RWPE2 (cell line): ENCODE measurements around the gene MYL5.

Experiments used
- ATAC-seq: fragments of 200-7000 bp; cut with Tn5 transposase; 3 replicates; pipeline ENCODE4 v1.9.1; 2021; ENCODE audit warnings: low read depth
- DNase-seq: peaks from one replicate; pipeline ENCODE4 v3.0.0-alpha.2; 2020; ENCODE audit warnings: low spot score
- H3K27ac ChIP-seq: fragments of 450-650 bp; 2 replicates; pipeline ENCODE4 v1.5.1; 2017; ENCODE audit warnings: mild to moderate bottlenecking; ENCODE audit not compliant: poor library complexity, severe bottlenecking
- H3K27me3 ChIP-seq: fragments of 250-450 bp; sonication (Bioruptor Pico); 2 replicates; pipeline ENCODE4 v1.5.1; 2021; ENCODE audit warnings: mild to moderate bottlenecking, moderate library complexity; ENCODE audit not compliant: insufficient read depth, poor library complexity, severe bottlenecking
- H3K36me3 ChIP-seq: fragments of 250-450 bp; sonication (Bioruptor Pico); 2 replicates; pipeline ENCODE4 v1.5.1; 2020; ENCODE audit warnings: low read depth, mild to moderate bottlenecking, moderate library complexity
- H3K4me1 ChIP-seq: fragments of 250-450 bp; sonication (Bioruptor Pico); 2 replicates; pipeline ENCODE4 v1.5.1; 2021; ENCODE audit warnings: mild to moderate bottlenecking, moderate library complexity; ENCODE audit not compliant: insufficient read depth, poor library complexity, severe bottlenecking
- H3K4me3 ChIP-seq: fragments of 250-450 bp; sonication (Bioruptor Pico); 2 replicates; pipeline ENCODE4 v1.5.1; 2021; ENCODE audit warnings: mild to moderate bottlenecking, moderate library complexity; ENCODE audit not compliant: severe bottlenecking
- H3K9me3 ChIP-seq: fragments of 250-450 bp; sonication (Bioruptor Pico); 2 replicates; pipeline ENCODE4 v1.5.1; 2021; ENCODE audit warnings: mild to moderate bottlenecking, moderate library complexity; ENCODE audit not compliant: severe bottlenecking
- CTCF ChIP-seq: fragments of 450-650 bp; IDR thresholded peaks from one replicate; pipeline ENCODE4 v1.5.1; 2017; ENCODE audit warnings: mild to moderate bottlenecking, moderate library complexity; ENCODE audit not compliant: poor library complexity, severe bottlenecking

Gene MYL5

DNA sequence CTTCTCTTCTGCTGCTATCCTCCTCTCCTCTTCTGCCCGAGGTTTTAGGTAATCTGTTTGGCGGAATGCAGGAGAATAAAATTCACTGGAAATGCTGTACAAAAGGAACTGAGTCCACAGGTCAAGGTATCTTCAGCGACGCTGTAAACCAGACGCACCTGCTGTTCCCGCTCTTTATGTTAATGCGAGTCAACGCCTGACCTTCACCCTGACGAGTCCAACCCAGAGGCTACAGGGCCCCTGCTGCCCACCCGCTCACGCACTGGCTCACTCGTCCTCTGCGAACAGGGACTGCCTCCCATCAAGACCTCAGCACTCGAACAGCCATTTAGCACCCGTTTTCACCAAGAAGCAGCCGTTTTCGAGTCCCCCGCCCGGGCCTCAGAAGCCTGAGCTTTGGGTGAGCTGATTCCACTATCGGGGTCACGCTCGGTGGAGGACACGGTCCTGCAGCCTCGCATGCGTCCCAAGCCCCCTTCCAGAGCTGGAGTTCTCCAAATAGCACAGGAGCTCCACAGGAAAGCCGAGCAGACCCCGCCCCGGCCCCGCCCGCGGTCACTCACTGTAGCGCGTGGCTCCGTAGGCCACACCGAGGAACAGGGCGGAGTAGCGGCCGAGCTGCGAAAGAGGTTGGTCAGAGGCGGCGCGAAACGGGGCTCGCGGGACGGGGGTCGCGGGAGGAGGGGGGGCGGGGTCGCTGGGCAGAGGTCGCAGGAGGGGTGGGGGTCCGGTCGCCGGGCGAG, 822 bp upstream of the MYL5 start:
- ATAC-seq (no peak), DNase-seq (no peak)
- Histone ChIP-seq H3K27me3 (no peaks in the 10 kb centered on the region), H3K27ac (peak overlapping the region; percentile 57), H3K36me3 (peaks cover 25% of the 10 kb centered on the region), H3K4me3 (peak overlapping the region; percentile 67), H3K9me3 (no peaks in the 10 kb centered on the region), H3K4me1 (peaks cover 11% of the 10 kb centered on the region)
- no peak for TF ChIP-seq CTCF

DNA sequence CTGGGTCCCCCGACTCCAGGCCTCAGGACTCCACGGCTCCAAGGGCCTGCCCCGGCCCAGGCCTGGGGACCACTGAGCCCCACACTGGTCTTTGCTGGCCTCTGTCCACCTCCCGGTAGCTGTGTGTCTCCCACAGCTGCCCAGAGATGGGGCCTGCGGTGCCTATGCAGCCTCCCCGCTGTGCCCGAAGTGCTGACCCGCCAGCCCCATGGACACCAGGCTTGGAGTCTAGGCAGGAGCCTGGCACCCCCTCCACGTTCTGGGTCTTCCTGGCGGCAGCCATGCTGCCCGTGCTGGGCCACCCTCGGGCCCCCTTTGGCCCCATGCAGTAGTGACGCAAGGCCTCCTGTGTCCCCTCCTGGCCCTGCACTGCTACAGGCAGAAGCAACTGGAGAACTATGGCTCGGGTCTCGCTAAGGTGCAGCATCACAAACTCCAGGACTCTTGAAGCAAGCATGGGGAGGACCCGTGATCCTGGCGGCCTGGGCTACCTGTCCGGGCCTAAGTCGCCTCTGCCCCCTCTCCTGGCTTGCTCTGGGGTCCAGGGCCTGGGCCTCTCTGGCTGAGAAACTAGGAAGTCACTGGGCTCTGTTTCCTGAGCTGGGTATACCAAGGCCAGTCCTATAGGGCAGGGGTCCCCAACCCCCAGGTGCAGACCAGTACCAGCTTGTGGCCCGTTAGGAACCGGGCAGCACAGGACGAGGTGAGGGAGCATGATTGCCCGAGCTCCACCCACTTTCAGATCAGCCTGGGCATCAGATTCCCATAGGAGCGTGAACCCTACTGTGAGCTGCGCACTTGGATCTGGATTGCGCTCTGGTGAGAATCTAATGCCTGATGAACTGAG, 917 bp downstream of the MYL5 start:
- peak; percentile 0; the same call in 1 of the 3 replicates for ATAC-seq
- Histone ChIP-seq H3K27ac (peak overlapping the region; percentile 57), H3K36me3 (peaks cover 25% of the 10 kb centered on the region), H3K4me1 (peaks cover 12% of the 10 kb centered on the region), H3K9me3 (no peaks in the 10 kb centered on the region), H3K27me3 (no peaks in the 10 kb centered on the region), H3K4me3 (peak overlapping the region; percentile 67)
- DNase-seq: no peak
- no peak for TF ChIP-seq CTCF

DNA sequence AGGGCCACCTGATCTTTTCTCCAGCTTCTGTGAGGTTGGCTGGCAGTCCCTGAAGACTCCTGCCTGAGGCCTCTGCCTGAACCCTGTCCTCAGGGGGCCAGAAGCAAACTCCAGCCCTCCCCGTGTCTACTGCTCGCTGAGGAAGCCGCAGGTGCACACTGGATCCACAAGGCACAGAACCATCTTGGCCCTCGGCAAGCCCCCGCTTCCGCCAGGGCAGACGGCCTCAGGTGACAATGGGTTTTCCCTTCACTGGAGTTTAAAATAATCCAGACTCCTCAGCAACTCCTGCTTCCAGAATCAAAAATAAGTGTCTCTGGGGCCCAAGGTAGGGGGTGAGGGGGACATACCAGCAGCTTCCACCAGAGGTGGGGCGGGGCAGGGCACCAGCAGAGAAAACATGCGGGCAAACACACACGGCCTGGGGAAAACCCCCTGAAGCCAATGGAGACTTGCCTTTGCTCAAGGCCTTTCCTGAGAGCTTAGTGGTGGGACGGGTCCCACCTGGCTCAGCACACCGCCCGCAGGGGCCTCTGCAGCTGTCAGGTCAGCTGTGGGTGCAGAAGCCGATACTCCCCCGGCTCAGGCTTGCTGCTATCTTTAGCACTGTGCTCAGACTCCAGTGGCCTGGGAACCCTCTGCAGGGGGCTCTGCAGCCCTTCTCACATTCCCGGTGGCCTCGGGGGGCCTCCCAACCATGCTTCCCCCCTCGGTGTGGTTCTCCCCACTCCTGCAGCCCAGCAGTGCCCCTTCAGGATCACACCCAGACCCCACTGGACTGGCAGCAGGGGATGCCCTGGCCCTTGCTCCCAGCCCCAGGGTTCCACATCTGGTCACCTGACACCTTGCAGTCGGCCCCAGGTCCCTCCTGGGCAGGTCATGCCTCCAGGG, 1.9 kb downstream of the MYL5 start:
- Histone ChIP-seq H3K9me3 (no peaks in the 10 kb centered on the region), H3K4me1 (peaks cover 12% of the 10 kb centered on the region), H3K27me3 (no peaks in the 10 kb centered on the region), H3K27ac (no peak overlapping the region), H3K4me3 (no peak overlapping the region), H3K36me3 (peaks cover 19% of the 10 kb centered on the region)
- DNase-seq (no peak), ATAC-seq (no peak)
- TF ChIP-seq CTCF: no peak

- no peak for DNase-seq
- Histone ChIP-seq H3K36me3 (peaks cover 14% of the 10 kb centered on the region), H3K9me3 (no peaks in the 10 kb centered on the region), H3K27me3 (no peaks in the 10 kb centered on the region), H3K27ac (no peak overlapping the region), H3K4me3 (no peak overlapping the region), H3K4me1 (peaks cover 12% of the 10 kb centered on the region)
- no peak for ATAC-seq
- TF ChIP-seq CTCF: no peak
Measured at GRCh38 chr4:676871-677235, 2.5 kb downstream of the MYL5 start.
